T-helper 17 cell (primary cell): Measurements from ENCODE around the gene EIF2S3. TPM values are rescaled to one million over a fixed set of nuclear protein-coding genes. Genes with fewer than 3 reads are reported as not detected.
"Not testable (repeated sequence)": the region's sequence is repeated elsewhere in the genome, so short reads cannot be mapped to it uniquely, and the experiment has no call there.

Source experiments
- ATAC-seq: fragments of 150-1000 bp; cut with Tn5 transposase; 2 replicates; pipeline ENCODE4 v1.10.0; 2021; ENCODE audit warnings: mild to moderate bottlenecking, moderate library complexity
- DNase-seq, 3 donors: peaks; one replicate each; pipeline versions ENCODE4 v3.0.0 to v3.0.0-alpha.2; 2020 to 2021
- H3K9me3 ChIP-seq: one replicate; pipeline ENCODE4 v1.7.0; 2013; ENCODE audit warnings: low read length, mild to moderate bottlenecking; ENCODE audit not compliant: control insufficient read depth, poor library complexity, severe bottlenecking
- H3K27ac Mint-ChIP-seq: one replicate; pipeline ENCODE4 v1.8.0; 2022; ENCODE audit warnings: mild to moderate bottlenecking, moderate library complexity, mixed read lengths
- H3K27me3 Mint-ChIP-seq: one replicate; pipeline ENCODE4 v1.8.0; 2022; ENCODE audit warnings: mixed read lengths
- H3K36me3 Mint-ChIP-seq: one replicate; pipeline ENCODE4 v1.8.0; 2022; ENCODE audit warnings: low read depth, mixed read lengths
- H3K4me1 Mint-ChIP-seq: one replicate; pipeline ENCODE4 v1.8.0; 2022; ENCODE audit warnings: mild to moderate bottlenecking, mixed read lengths
- H3K4me3 Mint-ChIP-seq: one replicate; pipeline ENCODE4 v1.8.0; 2022; ENCODE audit warnings: mild to moderate bottlenecking, moderate library complexity, mixed read lengths
- total RNA-seq, 4 donors: library from RNA in 2 of 4; stranded (reverse) in 2 of 4; gene quantifications; one replicate each; pipeline ENCODE4 v1.2.3 and lab custom pipeline; 2022 to 2026

EIF2S3 gene
- total RNA-seq, 2 donors from 2014 or later = 161 to 172 TPM

DNA sequence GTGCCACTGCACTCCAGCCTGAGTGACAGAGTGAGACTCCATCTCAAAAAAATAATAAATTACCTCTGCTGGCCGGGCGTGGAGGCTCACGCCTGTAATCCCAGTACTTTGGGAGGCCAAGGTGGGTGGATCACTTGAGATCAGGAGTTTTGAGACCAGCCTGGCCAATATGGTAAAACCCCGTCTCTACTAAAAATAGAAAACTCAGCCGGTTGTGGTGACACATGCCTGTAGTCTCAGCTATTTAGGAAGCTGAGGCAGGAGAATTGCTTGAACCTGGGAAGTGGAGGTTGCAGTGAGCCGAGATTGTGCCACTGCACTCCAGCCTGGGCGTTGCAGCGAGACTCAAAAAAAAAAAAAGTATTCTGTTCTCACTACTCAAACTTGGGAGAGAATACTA lies 25.5 kb downstream of the EIF2S3 start:
- not testable (repeated sequence) for H3K9me3 ChIP-seq, H3K36me3 Mint-ChIP-seq, DNase-seq, H3K27me3 Mint-ChIP-seq, H3K4me1 Mint-ChIP-seq, H3K4me3 Mint-ChIP-seq, ATAC-seq, H3K27ac Mint-ChIP-seq

DNA sequence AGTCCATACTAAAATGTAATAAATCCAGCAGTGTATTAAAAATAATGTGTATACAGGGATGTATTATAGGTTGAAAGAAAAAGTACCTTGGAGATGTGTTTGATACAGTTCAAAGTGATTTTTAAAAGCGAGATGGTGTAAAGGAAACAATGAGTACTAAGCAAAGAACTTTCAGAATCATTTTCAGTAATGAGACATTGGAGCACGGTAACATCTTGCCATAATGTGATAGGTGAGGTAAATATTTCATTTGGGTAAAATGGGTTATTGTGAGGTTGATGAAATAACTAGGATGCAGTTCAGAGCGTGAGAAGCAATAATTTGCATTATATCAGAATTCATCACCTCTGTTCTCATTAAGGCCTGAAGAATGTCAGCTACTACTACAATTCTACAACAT lies 25.9 kb downstream of the EIF2S3 start:
- no peak for ATAC-seq
- H3K27ac Mint-ChIP-seq = no peak overlapping the region
- peaks cover 4% of the 10 kb centered on the region for H3K4me1 Mint-ChIP-seq

DNA sequence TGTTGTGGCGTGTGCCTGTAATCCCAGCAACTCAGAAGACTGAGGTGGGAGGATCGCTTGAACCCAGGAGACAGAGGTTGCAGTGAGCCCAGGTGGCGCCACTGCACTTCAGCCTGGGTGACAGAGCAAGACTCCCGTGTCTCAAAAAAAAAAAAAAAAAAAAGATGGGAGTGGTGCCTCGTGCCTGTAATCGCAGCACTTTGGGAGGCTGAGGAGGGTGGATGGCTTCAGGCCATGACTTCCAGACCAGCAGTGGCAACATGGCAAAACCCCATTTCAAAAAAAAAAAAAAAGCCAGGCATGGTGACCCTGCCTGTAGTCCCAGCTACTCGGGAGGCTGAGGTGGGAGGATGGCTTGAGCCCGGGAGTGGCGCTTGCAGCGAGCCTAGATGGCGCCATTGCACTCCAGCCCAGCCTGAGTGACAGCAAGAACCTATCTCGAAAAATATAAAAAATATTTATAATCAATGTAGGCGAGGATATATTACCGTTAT lies 27.0 kb downstream of the EIF2S3 start:
- Mint-ChIP-seq H3K4me1 (peaks cover 4% of the 10 kb centered on the region), H3K27me3 (no peaks in the 10 kb centered on the region), H3K27ac (no peak overlapping the region), H3K36me3 (no peaks in the 10 kb centered on the region), H3K4me3 (no peak overlapping the region)
- no peaks in the 10 kb centered on the region for H3K9me3 ChIP-seq
- ATAC-seq (peak; percentile 88), DNase-seq (peak; percentile 16 to 25 (median 18))

More for the DNA sequence above, 25.9 kb downstream of the EIF2S3 start:
- H3K27me3 Mint-ChIP-seq = no peaks in the 10 kb centered on the region
- H3K4me3 Mint-ChIP-seq = peak overlapping the region; percentile 49
- no peak for DNase-seq
- no peaks in the 10 kb centered on the region for H3K9me3 ChIP-seq
- H3K36me3 Mint-ChIP-seq = peaks cover 2% of the 10 kb centered on the region

DNA sequence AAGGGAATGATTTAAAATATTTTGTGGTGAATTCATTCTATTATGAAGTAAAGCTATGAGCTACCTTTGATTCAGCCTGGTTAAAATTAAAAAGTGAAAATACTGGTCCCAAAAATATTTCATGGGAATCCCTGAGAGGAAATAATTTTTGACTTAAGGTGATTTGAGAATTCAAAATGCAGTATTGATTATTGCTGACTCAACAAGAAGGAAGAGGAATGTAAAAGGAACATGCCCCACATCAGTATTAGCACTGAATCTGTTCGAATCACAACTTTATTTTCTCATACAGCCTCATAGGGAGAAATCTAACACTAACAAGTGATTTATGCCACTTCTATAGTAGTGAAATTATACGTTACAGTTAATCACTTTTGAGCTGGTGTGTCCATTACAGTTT lies 27.7 kb downstream of the EIF2S3 start:
- DNase-seq = no peak
- Mint-ChIP-seq H3K36me3 (no peaks in the 10 kb centered on the region), H3K4me3 (no peak overlapping the region), H3K4me1 (peaks cover 4% of the 10 kb centered on the region), H3K27me3 (no peaks in the 10 kb centered on the region), H3K27ac (no peak overlapping the region)
- no peaks in the 10 kb centered on the region for H3K9me3 ChIP-seq
- ATAC-seq = no peak

DNA sequence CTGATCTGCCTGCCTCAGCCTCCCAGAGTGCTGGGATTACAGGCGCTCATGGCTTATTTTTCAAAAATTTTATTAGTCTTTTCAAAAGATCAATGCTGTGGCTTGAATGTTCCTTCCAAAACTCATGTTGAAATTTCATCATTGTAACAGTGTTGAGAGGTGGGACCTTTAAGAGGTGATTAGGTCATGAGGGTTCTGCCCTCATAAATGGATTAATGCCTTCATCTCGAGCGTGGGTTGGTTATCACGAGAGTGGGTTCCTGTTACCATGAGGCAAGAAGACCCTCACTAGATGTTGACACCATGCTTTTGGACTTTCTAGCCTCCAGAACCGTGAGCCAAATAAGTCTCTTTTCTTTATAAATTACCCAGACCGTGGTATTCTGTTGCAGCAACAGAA lies 30.3 kb downstream of the EIF2S3 start:
- no peaks in the 10 kb centered on the region for H3K9me3 ChIP-seq
- no peak for ATAC-seq
- no peak overlapping the region for H3K27ac Mint-ChIP-seq
- DNase-seq = no peak
- peaks cover 4% of the 10 kb centered on the region for H3K4me1 Mint-ChIP-seq
- no peak overlapping the region for H3K4me3 Mint-ChIP-seq
- H3K27me3 Mint-ChIP-seq = no peaks in the 10 kb centered on the region
- H3K36me3 Mint-ChIP-seq = no peaks in the 10 kb centered on the region

DNA sequence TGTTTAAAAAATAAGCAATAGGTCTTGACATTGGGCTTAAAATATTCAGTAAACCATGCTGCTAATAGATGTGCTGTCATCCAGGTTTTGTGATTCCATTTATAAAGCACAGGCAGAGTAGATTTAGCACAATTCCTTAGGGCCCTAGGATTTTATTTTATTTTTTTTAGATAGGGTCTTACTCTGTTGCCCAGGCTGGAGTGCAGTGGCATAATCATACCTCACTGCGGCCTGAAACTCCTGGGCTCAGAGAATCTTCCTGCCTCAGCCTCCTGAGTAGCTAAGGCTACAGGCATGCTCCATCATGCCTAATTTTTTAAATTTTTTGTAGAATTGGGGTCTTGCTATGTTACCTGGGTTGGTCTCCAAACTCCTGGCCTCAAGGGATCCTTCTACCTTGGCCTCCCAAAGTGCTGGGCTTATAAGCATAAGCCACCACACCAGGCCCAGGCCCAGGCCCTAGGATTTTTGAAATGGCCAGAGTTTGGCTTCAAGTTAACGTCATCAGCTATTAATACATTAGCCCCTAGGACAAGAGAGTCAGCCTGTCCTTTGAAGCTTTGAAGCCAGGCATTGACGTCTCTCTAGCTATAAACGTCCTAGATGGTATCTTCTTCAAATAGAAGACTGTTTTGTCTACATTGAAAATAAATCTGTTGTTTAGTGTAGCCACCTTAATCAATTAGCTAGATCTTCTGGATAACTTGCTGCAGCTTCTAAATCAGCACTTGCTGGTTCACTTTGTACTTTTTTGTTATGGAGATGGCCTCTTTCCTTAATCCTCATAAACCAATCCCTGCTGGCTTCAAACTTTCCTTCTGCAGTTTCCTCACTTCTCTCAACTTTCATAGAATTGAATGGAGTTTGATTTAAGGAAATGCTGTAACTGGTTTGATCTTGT lies 35.8 kb downstream of the EIF2S3 start:
- Mint-ChIP-seq H3K27ac (no peak overlapping the region), H3K27me3 (no peaks in the 10 kb centered on the region), H3K36me3 (no peaks in the 10 kb centered on the region), H3K4me1 (no peaks in the 10 kb centered on the region), H3K4me3 (no peak overlapping the region)
- no peak for ATAC-seq
- no peaks in the 10 kb centered on the region for H3K9me3 ChIP-seq
- DNase-seq = no peak

DNA sequence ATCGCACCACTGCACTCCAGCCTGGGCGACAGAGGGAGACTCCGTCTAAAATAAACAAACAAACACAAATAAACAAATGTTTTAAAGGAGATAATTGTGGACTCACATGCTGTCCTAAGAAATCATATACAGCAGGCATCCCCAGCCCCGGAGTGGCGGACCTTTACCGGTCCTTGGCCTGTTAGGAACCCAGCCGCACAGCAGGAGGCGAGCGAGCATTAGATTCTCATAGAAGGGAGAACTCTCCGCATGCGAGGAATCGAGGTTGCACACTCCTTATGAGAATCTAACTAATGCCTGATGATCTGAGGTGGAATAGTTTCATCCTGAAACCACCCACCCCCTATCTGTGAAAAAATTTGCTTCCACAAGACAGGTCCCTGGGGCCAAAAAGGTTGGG lies 39.0 kb downstream of the EIF2S3 start:
- Mint-ChIP-seq H3K4me1 (no peaks in the 10 kb centered on the region), H3K4me3 (no peak overlapping the region), H3K27me3 (no peaks in the 10 kb centered on the region), H3K36me3 (no peaks in the 10 kb centered on the region), H3K27ac (no peak overlapping the region)
- no peak for DNase-seq
- no peak for ATAC-seq
- no peaks in the 10 kb centered on the region for H3K9me3 ChIP-seq

DNA sequence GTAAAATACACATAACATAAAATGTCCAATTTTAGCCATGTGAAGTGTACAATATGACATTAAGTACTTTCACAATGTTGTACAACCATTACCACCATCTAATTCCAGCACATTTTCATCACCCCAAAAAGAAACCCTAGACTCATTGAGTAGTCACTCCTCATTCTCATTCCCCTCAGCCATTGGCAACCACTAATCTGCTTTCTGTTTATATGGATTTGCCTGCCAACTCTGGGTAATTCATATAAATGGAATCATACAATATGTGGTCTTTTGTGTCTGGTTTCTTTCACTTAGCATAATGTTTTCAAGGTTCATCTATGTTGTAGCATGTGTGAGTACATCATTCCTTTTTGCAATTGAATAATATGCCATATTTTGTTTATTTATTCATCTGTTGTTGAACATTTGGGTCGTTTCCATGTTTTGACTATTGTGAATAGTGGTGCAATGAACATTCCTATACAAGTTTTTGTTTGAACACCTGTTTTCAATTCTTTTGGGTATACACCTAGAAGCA lies 43.0 kb downstream of the EIF2S3 start:
- Mint-ChIP-seq H3K36me3 (no peaks in the 10 kb centered on the region), H3K4me3 (no peak overlapping the region), H3K4me1 (peaks cover 14% of the 10 kb centered on the region), H3K27ac (no peak overlapping the region), H3K27me3 (no peaks in the 10 kb centered on the region)
- no peaks in the 10 kb centered on the region for H3K9me3 ChIP-seq
- DNase-seq = no peak
- ATAC-seq = no peak

DNA sequence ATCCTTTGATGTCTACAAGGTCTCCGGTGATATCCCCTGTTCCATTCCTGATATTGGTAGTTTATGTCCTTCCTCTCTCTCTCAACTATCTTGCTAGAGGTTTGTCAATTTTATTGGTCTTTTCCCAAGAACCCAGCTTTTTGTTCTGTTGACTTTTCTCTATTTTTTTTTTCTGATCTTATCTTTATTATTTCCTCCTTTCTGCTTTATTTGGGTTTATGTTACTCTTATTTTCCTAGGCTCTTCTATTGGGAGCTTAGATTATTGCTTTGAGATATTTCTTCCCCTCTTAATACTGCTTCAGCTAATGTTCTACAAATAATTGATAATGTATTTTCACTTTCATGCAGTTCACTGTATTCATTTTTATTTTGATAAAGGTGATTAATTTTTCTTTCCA lies 44.2 kb downstream of the EIF2S3 start:
- H3K9me3 ChIP-seq = no peaks in the 10 kb centered on the region
- H3K4me1 Mint-ChIP-seq = peaks cover 14% of the 10 kb centered on the region
- no peak overlapping the region for H3K4me3 Mint-ChIP-seq
- no peaks in the 10 kb centered on the region for H3K36me3 Mint-ChIP-seq
- no peak for ATAC-seq
- H3K27ac Mint-ChIP-seq = no peak overlapping the region
- DNase-seq = no peak
- no peaks in the 10 kb centered on the region for H3K27me3 Mint-ChIP-seq

DNA sequence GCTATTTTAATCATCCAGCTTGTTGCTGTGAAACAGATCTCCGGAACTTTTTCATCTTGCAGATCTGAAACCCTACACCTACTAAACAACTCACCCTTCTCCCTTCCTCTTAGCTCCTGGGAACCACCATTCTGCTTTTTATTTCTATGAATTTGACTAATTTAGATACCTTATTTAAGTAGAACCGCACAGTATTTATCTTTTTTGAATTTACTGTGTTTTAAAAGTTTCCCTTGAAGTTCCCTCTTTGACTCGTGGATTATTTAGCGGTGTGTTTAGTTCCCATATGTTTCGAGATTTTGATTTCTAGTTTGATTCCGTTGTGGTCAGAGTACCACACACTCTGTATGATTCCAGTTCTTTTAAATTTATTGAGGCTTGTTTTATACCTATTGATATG lies 44.6 kb downstream of the EIF2S3 start:
- no peaks in the 10 kb centered on the region for H3K9me3 ChIP-seq
- Mint-ChIP-seq H3K4me3 (no peak overlapping the region), H3K4me1 (peaks cover 14% of the 10 kb centered on the region), H3K36me3 (no peaks in the 10 kb centered on the region), H3K27ac (no peak overlapping the region), H3K27me3 (no peaks in the 10 kb centered on the region)
- ATAC-seq (no peak), DNase-seq (no peak)

DNA sequence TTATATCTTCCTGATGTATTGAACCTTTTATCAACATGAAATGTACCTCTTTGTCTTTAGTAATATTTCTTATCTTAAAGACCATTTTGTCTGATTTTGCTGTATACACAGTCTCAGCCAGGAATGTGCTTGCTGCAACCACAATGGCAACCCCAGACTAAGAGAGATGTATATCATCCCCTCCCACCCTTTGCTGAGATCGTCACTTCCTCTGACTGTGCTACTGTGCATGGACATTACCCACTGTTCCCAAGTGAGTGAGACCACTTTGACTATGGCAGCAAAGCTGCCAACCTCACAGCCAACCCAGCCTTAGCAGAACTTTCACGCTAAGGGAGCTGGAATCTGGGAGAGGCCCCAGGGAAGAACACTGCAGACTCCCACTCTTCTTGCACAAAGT lies 46.0 kb downstream of the EIF2S3 start:
- Mint-ChIP-seq H3K27ac (peak overlapping the region; percentile 34), H3K27me3 (no peaks in the 10 kb centered on the region), H3K36me3 (no peaks in the 10 kb centered on the region), H3K4me3 (no peak overlapping the region), H3K4me1 (peaks cover 14% of the 10 kb centered on the region)
- no peaks in the 10 kb centered on the region for H3K9me3 ChIP-seq
- no peak for ATAC-seq
- no peak for DNase-seq

DNA sequence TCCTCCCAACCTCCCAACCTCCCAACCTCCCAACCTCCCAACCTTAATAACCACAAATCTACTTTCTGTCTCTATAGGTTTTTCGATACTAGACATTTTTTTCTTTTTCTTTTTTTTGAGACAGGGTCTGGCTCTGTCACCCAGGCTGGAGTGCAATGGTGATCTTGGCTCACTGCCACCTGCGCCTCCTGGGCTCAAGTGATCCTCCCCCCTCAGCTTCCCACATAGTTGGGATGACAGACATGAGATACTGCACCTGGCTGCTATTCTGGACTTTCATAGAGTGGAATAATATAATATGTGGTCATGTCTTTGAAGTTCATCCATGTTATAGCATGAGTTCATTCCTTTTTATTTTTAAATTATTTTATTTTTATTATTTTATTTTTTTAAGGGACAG lies 55.3 kb downstream of the EIF2S3 start:
- H3K27ac Mint-ChIP-seq = no peak overlapping the region
- no peaks in the 10 kb centered on the region for H3K36me3 Mint-ChIP-seq
- H3K4me1 Mint-ChIP-seq = no peaks in the 10 kb centered on the region
- no peaks in the 10 kb centered on the region for H3K9me3 ChIP-seq
- H3K4me3 Mint-ChIP-seq = no peak overlapping the region
- ATAC-seq (no peak), DNase-seq (no peak)
- no peaks in the 10 kb centered on the region for H3K27me3 Mint-ChIP-seq

DNA sequence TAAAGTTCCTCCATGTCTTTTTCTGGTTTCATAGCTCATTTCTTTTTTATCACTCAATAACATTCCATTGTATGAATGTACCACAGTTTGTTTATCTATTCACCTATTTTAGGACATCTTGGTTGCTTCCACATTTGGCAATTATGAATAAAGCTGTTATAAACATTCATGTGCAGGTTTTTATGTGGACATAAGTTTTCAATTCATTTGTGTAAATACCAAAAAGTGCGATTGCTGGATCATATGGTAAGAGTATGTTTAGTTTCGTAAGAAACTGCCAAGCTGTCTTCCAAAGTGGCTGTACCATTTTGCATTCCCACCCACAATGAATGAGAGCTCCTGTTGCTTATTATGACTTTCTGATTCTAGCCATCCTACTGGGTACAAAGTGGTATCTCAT lies 58.4 kb downstream of the EIF2S3 start:
- Mint-ChIP-seq H3K36me3 (no peaks in the 10 kb centered on the region), H3K27ac (no peak overlapping the region), H3K27me3 (no peaks in the 10 kb centered on the region), H3K4me1 (no peaks in the 10 kb centered on the region), H3K4me3 (no peak overlapping the region)
- ATAC-seq (no peak), DNase-seq (no peak)
- no peaks in the 10 kb centered on the region for H3K9me3 ChIP-seq

DNA sequence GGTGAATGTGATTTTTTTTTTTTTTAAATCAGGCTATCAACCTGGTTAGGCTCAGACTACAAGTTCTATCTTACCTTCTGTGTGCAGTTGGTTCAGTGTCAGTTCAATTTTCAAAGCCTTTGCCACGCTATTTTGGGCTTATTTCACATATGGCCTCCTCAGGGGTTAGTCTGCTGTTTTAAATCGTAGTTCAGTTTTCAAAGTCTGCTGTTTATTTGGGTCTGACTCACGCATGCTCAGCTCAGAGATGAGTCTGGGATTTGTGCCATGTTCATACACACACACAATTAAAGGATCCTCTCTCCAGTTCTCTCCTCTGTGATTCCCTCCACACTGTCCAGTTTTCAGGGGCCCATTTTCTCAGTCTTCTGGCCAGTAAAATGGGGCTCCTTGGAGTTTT lies 62.5 kb downstream of the EIF2S3 start:
- no peak for ATAC-seq
- no peak for DNase-seq
- no peaks in the 10 kb centered on the region for H3K36me3 Mint-ChIP-seq
- no peak overlapping the region for H3K27ac Mint-ChIP-seq
- H3K4me1 Mint-ChIP-seq = no peaks in the 10 kb centered on the region
- H3K27me3 Mint-ChIP-seq = no peaks in the 10 kb centered on the region
- H3K9me3 ChIP-seq = no peaks in the 10 kb centered on the region
- H3K4me3 Mint-ChIP-seq = no peak overlapping the region
